Endodermal cell (in vitro differentiated cells): ENCODE measurements around the gene FOXB1. TPM values are rescaled to one million over a fixed set of nuclear protein-coding genes. Genes with fewer than 3 reads are reported as not detected.
A peak's percentile ranks its signal among the peaks of the same experiment; 100 is the strongest.

Source experiments
- DNase-seq: peaks from one replicate; pipeline ENCODE4 v3.0.0-alpha.2; 2017
- H3K27ac ChIP-seq: 2 replicates; pipeline ENCODE4 v1.5.1; 2013; ENCODE audit warnings: mild to moderate bottlenecking, low read depth, low read length, moderate library complexity
- H3K27me3 ChIP-seq: 2 replicates; pipeline ENCODE4 v1.6.1; 2013; ENCODE audit warnings: mild to moderate bottlenecking, low read length, moderate library complexity; ENCODE audit not compliant: insufficient read depth, control insufficient read depth, poor library complexity, severe bottlenecking
- H3K36me3 ChIP-seq: 2 replicates; pipeline ENCODE4 v1.7.0; 2013; ENCODE audit warnings: mild to moderate bottlenecking, low read length, moderate library complexity; ENCODE audit not compliant: control insufficient read depth, insufficient read depth
- H3K4me1 ChIP-seq: one replicate; pipeline ENCODE4 v1.7.0; 2013; ENCODE audit warnings: low read length; ENCODE audit not compliant: control insufficient read depth, insufficient read depth
- H3K4me3 ChIP-seq: 2 replicates; pipeline ENCODE4 v1.5.1; 2013; ENCODE audit warnings: mild to moderate bottlenecking, low read length, moderate library complexity
- H3K9ac ChIP-seq: 2 replicates; pipeline ENCODE4 v1.6.1; 2013; ENCODE audit warnings: mild to moderate bottlenecking, low read length, moderate library complexity; ENCODE audit not compliant: poor library complexity, severe bottlenecking; ENCODE audit errors: extremely low read depth
- H3K9me3 ChIP-seq: 2 replicates; pipeline ENCODE4 v1.6.1; 2013; ENCODE audit warnings: mild to moderate bottlenecking, low read length, moderate library complexity; ENCODE audit not compliant: control insufficient read depth
- H3K27ac Mint-ChIP-seq: 2 replicates; pipeline ENCODE4 v1.8.0; 2020; ENCODE audit warnings: mixed read lengths
- H3K27me3 Mint-ChIP-seq: 2 replicates; pipeline ENCODE4 v1.8.0; 2021; ENCODE audit warnings: mild to moderate bottlenecking, mixed read lengths; ENCODE audit not compliant: insufficient read depth
- H3K36me3 Mint-ChIP-seq: 2 replicates; pipeline ENCODE4 v1.8.0; 2020; ENCODE audit warnings: low read depth, mixed read lengths
- H3K4me1 Mint-ChIP-seq: 2 replicates; pipeline ENCODE4 v1.8.0; 2020; ENCODE audit warnings: mixed read lengths
- H3K4me3 Mint-ChIP-seq: 2 replicates; pipeline ENCODE4 v1.8.0; 2020; ENCODE audit warnings: mild to moderate bottlenecking, moderate library complexity, mixed read lengths
- H3K9me3 Mint-ChIP-seq: 2 replicates; pipeline ENCODE4 v1.8.0; 2020; ENCODE audit warnings: mild to moderate bottlenecking, mixed read lengths
- WGBS, 2 experiments: methylation state at CpG; one replicate each; pipeline versions ENCODE4 v1.1.5 to v1.1.7; 2013; ENCODE audit warnings: missing lambda C conversion rate in 2 of 2, mixed read lengths in 1 of 2; ENCODE audit not compliant: insufficient coverage in 1 of 2, insufficient read length in 1 of 2; 5-methylcytosine and 5-hydroxymethylcytosine counted together
- total RNA-seq, 2 donors: library from RNA; stranded (reverse); fragmentation: NEBNext Ultra II Directional in 1 of 2; extraction: Animal tissue kit (Norgen Biotek cat#: 25700) in 1 of 2; gene quantifications; 2 replicates in 1 of 2; 3 replicates in 1 of 2; pipeline ENCODE4 v1.2.1, GENCODE V29; 2021
- TF ChIP-seq, protein P1 (sequence below): fragments of 200-600 bp; sonication (generic); conservative IDR thresholded peaks from 2 replicates; pipeline ENCODE4 v1.5.0; 2021; ENCODE audit warnings: antibody characterized with exemption, mild to moderate bottlenecking

FOXB1 gene
- total RNA-seq, 2 donors from 2014 or later: 0.73 TPM; not detected in 1

DNA sequence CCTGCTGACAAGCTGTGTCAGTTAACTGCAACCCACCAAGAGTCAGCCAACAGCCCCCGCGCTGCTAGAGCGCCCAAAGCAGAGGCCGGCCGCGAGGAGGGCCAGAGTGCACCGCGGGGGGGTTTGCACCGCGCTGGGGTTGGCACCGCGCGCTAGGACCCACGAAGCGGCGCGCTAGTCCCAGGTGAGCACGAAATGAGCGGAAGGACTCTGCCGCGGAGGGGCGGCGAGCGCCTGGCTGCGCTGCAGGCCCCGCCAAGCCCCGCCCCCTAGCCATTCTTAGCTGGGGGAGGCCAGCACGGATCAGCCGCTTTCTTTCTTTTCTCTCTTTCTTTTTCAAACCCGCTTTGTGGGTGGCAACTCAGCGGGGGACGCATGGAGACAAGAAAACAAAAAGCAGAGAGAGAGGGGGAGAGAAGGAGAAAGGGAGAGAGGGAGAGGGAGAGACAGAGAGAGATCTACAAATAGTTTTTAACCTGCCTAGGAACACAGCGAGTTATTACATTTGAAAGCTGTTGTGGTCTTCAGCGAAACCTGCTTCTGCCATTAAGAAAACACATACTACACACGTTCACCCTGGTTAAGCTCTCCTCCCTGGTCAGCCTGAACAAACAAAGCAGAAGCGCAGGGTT, 6.9 kb upstream of the FOXB1 start:
- Histone ChIP-seq H3K36me3 (no peaks in the 10 kb centered on the region), H3K9ac (no peak overlapping the region), H3K27ac (peak overlapping the region; percentile 50), H3K27me3 (peaks cover 98% of the 10 kb centered on the region), H3K4me3 (peak overlapping the region; percentile 59), H3K4me1 (peaks cover 10% of the 10 kb centered on the region), H3K9me3 (no peaks in the 10 kb centered on the region)
- peak overlapping the region; percentile 63 for H3K4me3 Mint-ChIP-seq
- TF ChIP-seq, protein P1, sequence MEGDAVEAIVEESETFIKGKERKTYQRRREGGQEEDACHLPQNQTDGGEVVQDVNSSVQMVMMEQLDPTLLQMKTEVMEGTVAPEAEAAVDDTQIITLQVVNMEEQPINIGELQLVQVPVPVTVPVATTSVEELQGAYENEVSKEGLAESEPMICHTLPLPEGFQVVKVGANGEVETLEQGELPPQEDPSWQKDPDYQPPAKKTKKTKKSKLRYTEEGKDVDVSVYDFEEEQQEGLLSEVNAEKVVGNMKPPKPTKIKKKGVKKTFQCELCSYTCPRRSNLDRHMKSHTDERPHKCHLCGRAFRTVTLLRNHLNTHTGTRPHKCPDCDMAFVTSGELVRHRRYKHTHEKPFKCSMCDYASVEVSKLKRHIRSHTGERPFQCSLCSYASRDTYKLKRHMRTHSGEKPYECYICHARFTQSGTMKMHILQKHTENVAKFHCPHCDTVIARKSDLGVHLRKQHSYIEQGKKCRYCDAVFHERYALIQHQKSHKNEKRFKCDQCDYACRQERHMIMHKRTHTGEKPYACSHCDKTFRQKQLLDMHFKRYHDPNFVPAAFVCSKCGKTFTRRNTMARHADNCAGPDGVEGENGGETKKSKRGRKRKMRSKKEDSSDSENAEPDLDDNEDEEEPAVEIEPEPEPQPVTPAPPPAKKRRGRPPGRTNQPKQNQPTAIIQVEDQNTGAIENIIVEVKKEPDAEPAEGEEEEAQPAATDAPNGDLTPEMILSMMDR: no peak
- H3K27ac Mint-ChIP-seq: no peak overlapping the region
- H3K36me3 Mint-ChIP-seq: no peaks in the 10 kb centered on the region
- DNase-seq: peak; percentile 94
- peaks cover 98% of the 10 kb centered on the region for H3K27me3 Mint-ChIP-seq
- 0% methylated on average over 13 to 36 of the region's 36 CpGs for WGBS, 2 experiments
- no peaks in the 10 kb centered on the region for H3K9me3 Mint-ChIP-seq
- H3K4me1 Mint-ChIP-seq: peaks cover 74% of the 10 kb centered on the region

DNA sequence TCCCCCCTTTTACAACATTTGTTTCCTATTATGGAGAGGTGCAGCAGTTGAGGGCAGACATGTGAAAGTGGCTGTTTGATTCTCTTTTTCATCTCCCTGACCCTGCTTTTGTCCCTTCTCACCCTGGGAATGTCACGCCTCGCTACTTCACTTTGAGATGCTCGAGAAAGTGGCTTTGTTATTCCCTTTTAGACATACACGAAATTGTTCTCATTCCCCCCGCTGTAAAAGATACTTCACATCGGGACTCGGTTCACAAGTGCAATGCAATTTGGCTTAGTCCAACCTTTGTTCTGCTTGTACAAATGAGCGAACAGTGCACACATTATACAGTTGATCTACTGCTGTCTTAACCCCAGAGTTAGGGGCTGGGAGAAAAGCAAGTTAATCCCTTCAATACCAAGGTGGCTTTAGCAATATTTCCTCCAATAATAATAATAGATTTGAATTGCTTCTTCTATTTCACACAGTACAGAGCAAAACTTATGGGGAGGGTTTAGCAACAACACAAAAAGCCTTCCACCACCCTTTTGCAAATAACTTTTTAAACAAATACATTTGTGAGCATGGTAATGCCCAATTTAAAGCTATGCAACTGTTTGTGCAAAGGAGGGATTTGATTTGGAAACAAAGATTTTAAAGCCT, 5.7 kb upstream of the FOXB1 start:
- TF ChIP-seq, protein P1: no peak
- Histone ChIP-seq H3K36me3 (no peaks in the 10 kb centered on the region), H3K27me3 (peaks cover 100% of the 10 kb centered on the region), H3K9me3 (no peaks in the 10 kb centered on the region), H3K4me3 (no peak overlapping the region), H3K4me1 (peaks cover 10% of the 10 kb centered on the region), H3K27ac (peak overlapping the region; percentile 50), H3K9ac (no peak overlapping the region)
- 3 to 7% methylated on average over 7 to 8 of the region's 8 CpGs for WGBS, 2 experiments
- H3K36me3 Mint-ChIP-seq: no peaks in the 10 kb centered on the region
- peaks cover 98% of the 10 kb centered on the region for H3K27me3 Mint-ChIP-seq
- DNase-seq: peak; percentile 77
- H3K4me3 Mint-ChIP-seq: peak overlapping the region; percentile 70
- H3K4me1 Mint-ChIP-seq: peaks cover 80% of the 10 kb centered on the region
- H3K9me3 Mint-ChIP-seq: no peaks in the 10 kb centered on the region
- H3K27ac Mint-ChIP-seq: no peak overlapping the region

DNA sequence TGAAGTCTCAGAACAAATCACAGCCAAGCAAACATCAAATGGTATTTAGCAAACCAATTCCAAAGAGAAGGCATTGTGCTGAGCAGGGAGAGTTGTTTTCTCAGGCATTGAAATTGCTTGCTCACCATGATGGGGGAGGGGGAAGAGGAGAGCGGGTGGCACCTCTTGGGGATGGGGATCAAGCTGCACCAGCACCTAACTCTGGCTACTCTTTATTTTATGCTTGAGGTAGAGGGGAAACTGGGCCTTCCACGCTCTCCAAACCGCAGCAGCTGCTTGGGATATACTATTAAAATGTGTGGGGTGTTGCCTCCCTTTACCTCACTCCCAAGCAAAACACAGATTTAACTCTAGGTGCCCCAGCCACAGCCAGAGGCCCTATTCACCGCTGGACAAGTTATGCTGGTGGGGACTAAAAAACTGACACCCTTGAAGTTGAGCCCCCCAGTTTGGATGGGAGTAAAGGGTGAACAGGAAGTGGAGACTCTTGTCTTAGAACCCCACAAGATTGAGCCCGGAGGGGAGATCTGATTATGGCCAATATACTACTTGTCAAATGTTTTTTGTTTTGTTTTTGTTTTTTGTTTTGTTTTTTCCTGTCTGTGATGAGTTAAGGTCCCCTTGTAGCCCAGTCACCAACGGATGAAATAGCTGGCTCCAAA, 5.0 kb upstream of the FOXB1 start:
- peak overlapping the region; percentile 50 for H3K27ac ChIP-seq
- no peak overlapping the region for H3K9ac ChIP-seq
- peak overlapping the region; percentile 70 for H3K4me3 Mint-ChIP-seq
- no peaks in the 10 kb centered on the region for H3K36me3 ChIP-seq
- TF ChIP-seq, protein P1: no peak
- peaks cover 13% of the 10 kb centered on the region for H3K4me1 ChIP-seq
- peaks cover 74% of the 10 kb centered on the region for H3K4me1 Mint-ChIP-seq
- H3K36me3 Mint-ChIP-seq: no peaks in the 10 kb centered on the region
- peak; percentile 82 for DNase-seq
- no peaks in the 10 kb centered on the region for H3K9me3 Mint-ChIP-seq
- H3K27ac Mint-ChIP-seq: no peak overlapping the region
- 16% methylated on average over 3 of the region's 6 CpGs; no CpG with 5 or more reads in 1 of the 2 experiments for WGBS, 2 experiments
- H3K27me3 ChIP-seq: peaks cover 100% of the 10 kb centered on the region
- peak overlapping the region; percentile 59 for H3K4me3 ChIP-seq
- H3K27me3 Mint-ChIP-seq: peaks cover 97% of the 10 kb centered on the region
- no peaks in the 10 kb centered on the region for H3K9me3 ChIP-seq
